HUES48 (cell line): ENCODE results near the gene TMEM255B.

Experiments
- H3K27ac ChIP-seq: one replicate; pipeline ENCODE4 v1.7.0; 2013; ENCODE audit warnings: low read depth, low read length, inconsistent platforms
- H3K27me3 ChIP-seq: 2 replicates; pipeline ENCODE4 v1.6.1; 2013; ENCODE audit warnings: mild to moderate bottlenecking, low read length; ENCODE audit not compliant: control insufficient read depth, insufficient read depth
- H3K36me3 ChIP-seq: 2 replicates; pipeline ENCODE4 v1.6.1; 2013; ENCODE audit warnings: low read length; ENCODE audit not compliant: control insufficient read depth, insufficient read depth
- H3K4me1 ChIP-seq: 2 replicates; pipeline ENCODE4 v1.6.1; 2013; ENCODE audit warnings: mild to moderate bottlenecking, low read length; ENCODE audit not compliant: control insufficient read depth, insufficient read depth
- H3K4me3 ChIP-seq: 2 replicates; pipeline ENCODE4 v1.5.1; 2013; ENCODE audit warnings: mild to moderate bottlenecking, low read depth, low read length
- H3K9ac ChIP-seq: 2 replicates; pipeline ENCODE4 v1.6.1; 2013; ENCODE audit warnings: mild to moderate bottlenecking, low read depth, low read length, moderate library complexity
- H3K9me3 ChIP-seq: 2 replicates; pipeline ENCODE4 v1.6.1; 2013; ENCODE audit warnings: low read length; ENCODE audit not compliant: control insufficient read depth, insufficient read depth

Gene TMEM255B

DNA sequence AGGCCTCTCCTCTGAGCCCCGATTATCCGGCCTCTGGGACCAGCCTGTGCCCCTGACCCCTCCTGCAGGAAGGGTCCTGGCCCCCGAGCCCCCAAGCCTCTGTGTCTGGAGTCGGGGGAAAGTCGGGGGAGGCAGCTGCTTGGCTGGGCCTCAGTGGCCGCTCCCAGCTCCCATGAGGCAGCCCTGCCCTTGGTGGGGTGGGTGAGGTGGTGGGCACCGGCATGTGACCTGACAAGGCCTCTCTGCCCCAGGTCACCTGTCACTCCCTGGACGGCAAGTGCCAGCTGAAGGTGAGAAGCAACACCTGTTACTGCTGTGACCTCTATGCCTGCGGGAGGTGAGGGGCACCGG lies 41.5 kb downstream of the TMEM255B start:
- H3K9ac ChIP-seq: no peak overlapping the region
- no peak overlapping the region for H3K4me3 ChIP-seq
- H3K36me3 ChIP-seq: no peaks in the 10 kb centered on the region
- no peaks in the 10 kb centered on the region for H3K9me3 ChIP-seq
- no peaks in the 10 kb centered on the region for H3K27me3 ChIP-seq
- no peak overlapping the region for H3K27ac ChIP-seq
- peaks cover 4% of the 10 kb centered on the region; the same call in 1 of the 2 replicates for H3K4me1 ChIP-seq

- Histone ChIP-seq H3K27me3 (no peaks in the 10 kb centered on the region), H3K4me1 (peaks cover 4% of the 10 kb centered on the region; the same call in 1 of the 2 replicates), H3K36me3 (no peaks in the 10 kb centered on the region), H3K9ac (no peak overlapping the region), H3K9me3 (no peaks in the 10 kb centered on the region), H3K4me3 (no peak overlapping the region), H3K27ac (no peak overlapping the region)
Measured at GRCh38 chr13:113801289-113801961, 42.4 kb downstream of the TMEM255B start.

DNA sequence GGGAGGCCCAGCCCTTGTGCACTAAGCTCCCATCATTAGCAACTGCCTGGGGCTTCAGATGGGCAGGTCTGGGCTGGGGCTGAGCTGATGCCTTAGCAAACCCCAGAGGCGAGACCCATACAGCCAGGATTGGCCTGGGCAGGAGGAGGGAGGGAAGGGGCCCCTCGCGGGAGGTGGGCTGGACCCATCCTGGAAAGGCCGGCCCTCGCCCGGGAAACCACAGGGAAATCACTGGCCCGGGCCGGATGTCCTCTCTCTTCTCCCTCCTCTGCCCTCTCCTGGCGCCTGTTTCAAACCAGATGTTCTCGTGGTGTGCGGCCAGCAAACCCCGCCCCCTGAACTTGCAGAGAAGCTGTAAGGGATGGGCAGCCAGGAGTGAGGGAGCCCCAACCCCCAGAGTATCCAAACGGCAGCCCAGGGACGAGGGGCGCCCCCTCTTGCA lies 43.1 kb downstream of the TMEM255B start:
- Histone ChIP-seq H3K4me3 (no peak overlapping the region), H3K36me3 (no peaks in the 10 kb centered on the region), H3K9me3 (no peaks in the 10 kb centered on the region), H3K9ac (no peak overlapping the region), H3K27me3 (no peaks in the 10 kb centered on the region), H3K27ac (no peak overlapping the region), H3K4me1 (peaks cover 4% of the 10 kb centered on the region; the same call in 1 of the 2 replicates)

DNA sequence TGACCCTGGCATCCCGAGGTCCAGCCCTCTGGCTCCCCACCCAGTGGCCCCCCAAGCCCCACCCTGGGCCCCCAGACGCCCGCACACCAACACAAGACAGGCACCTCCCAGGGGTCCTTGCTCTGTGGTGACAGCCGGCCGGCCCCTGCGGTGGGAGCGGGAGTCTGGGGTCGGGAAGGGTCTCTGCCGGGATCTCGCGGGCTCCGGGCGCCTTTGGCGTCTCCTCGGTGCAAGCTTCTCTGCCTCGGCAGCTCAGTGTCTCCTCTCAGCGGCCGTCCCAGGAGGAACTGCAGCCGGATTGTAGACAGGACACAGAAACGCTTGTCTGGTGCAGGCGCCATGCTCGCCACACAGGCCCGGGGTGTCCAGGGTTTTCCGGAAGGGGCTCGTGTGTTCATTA lies 43.7 kb downstream of the TMEM255B start:
- no peaks in the 10 kb centered on the region for H3K9me3 ChIP-seq
- H3K27ac ChIP-seq: no peak overlapping the region
- no peaks in the 10 kb centered on the region for H3K36me3 ChIP-seq
- H3K9ac ChIP-seq: no peak overlapping the region
- H3K4me1 ChIP-seq: peaks cover 4% of the 10 kb centered on the region; the same call in 1 of the 2 replicates
- no peaks in the 10 kb centered on the region for H3K27me3 ChIP-seq
- no peak overlapping the region for H3K4me3 ChIP-seq

- peaks cover 6% of the 10 kb centered on the region; the same call in 1 of the 2 replicates for H3K9me3 ChIP-seq
- peaks cover 4% of the 10 kb centered on the region; the same call in 1 of the 2 replicates for H3K4me1 ChIP-seq
- H3K4me3 ChIP-seq: no peak overlapping the region
- no peaks in the 10 kb centered on the region for H3K36me3 ChIP-seq
- H3K9ac ChIP-seq: no peak overlapping the region
- H3K27ac ChIP-seq: no peak overlapping the region
- no peaks in the 10 kb centered on the region for H3K27me3 ChIP-seq
Measured at GRCh38 chr13:113803409-113804016, 44.5 kb downstream of the TMEM255B start.

DNA sequence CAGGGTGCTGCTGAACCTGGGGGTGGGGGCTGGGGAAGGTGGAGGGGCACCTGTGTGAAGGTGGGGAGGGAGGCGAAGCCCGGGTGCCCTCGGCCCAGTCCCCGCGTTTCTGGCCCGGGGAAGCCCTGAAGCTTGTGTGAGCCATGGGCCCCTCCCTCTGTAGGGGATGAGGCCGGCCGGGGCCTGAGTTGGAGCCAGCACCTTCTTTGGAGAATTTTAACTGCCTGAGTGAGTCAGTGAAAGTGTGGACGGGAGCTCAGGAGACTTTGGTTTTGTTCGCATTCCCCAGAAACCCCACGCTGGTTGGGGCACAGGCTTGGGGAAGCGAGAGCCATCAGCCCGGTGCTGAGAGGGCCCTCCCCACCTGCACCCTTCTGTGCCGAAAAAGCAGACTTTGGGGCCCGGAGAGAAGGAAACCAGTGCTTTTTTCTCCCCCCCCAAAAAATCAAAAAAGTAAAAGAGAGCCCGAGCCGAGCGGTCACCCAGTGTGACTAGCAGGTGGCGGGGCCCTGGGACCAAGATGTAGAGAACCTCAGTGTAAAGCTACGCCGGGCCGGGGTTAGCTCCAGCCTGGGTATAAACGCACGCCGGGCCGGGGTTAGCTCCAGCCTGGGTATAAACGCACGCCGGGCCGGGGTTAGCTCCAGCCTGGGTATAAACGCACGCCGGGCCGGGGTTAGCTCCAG lies 45.1 kb downstream of the TMEM255B start:
- no peaks in the 10 kb centered on the region for H3K36me3 ChIP-seq
- H3K4me1 ChIP-seq: peaks cover 4% of the 10 kb centered on the region; the same call in 1 of the 2 replicates
- no peak overlapping the region for H3K9ac ChIP-seq
- H3K4me3 ChIP-seq: no peak overlapping the region
- peaks cover 6% of the 10 kb centered on the region; the same call in 1 of the 2 replicates for H3K9me3 ChIP-seq
- no peaks in the 10 kb centered on the region for H3K27me3 ChIP-seq
- no peak overlapping the region for H3K27ac ChIP-seq

DNA sequence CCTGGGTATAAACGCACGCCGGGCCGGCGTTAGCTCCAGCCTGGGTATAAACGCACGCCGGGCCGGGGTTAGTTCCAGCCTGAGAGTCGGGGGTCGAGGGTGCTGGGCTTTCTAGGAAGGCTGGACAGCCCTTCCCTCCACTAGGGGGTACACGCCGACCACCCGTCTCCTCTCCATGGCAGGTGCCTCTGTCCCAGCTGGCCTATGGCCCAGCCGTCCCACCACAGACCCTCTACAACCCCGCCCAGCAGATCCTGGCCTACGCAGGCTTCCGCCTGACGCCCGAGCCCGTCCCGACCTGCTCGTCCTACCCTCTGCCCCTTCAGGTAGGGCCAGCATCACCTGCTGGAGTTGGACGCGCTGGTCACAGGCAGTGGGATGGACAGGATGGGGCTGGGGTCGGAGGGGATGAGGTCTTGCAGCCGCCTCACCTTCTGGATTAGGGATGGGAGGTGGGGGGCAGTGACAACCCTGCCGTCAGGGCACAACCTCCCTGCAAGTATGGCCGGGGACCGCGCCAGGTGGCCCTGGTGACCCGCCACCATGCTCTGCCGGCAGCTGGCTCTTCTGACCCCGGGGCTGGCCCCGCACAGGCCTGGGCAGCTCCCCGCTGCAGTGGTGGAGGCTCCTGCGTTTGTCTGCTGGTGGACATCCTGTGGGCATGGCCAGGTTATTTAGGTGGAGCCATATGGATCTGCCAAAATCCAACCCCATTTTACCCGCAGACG lies 45.8 kb downstream of the TMEM255B start:
- Histone ChIP-seq H3K36me3 (no peaks in the 10 kb centered on the region), H3K27me3 (no peaks in the 10 kb centered on the region)

GRCh38 chr13:113805431-113806103 lies 46.5 kb downstream of the TMEM255B start:
- no peak overlapping the region for H3K4me3 ChIP-seq
- H3K27me3 ChIP-seq: no peaks in the 10 kb centered on the region
- peaks cover 6% of the 10 kb centered on the region; the same call in 1 of the 2 replicates for H3K9me3 ChIP-seq
- peaks cover 4% of the 10 kb centered on the region; the same call in 1 of the 2 replicates for H3K4me1 ChIP-seq
- no peak overlapping the region for H3K9ac ChIP-seq
- H3K36me3 ChIP-seq: no peaks in the 10 kb centered on the region
- no peak overlapping the region for H3K27ac ChIP-seq

More for the DNA sequence above, 45.8 kb downstream of the TMEM255B start:
- Histone ChIP-seq H3K9me3 (peaks cover 6% of the 10 kb centered on the region; the same call in 1 of the 2 replicates), H3K9ac (no peak overlapping the region), H3K27ac (no peak overlapping the region), H3K4me1 (peaks cover 4% of the 10 kb centered on the region; the same call in 1 of the 2 replicates), H3K4me3 (no peak overlapping the region)

- H3K27ac ChIP-seq: no peak overlapping the region
- peaks cover 4% of the 10 kb centered on the region; the same call in 1 of the 2 replicates for H3K4me1 ChIP-seq
- H3K36me3 ChIP-seq: no peaks in the 10 kb centered on the region
- H3K27me3 ChIP-seq: no peaks in the 10 kb centered on the region
- H3K4me3 ChIP-seq: no peak overlapping the region
- no peak overlapping the region for H3K9ac ChIP-seq
- H3K9me3 ChIP-seq: peaks cover 6% of the 10 kb centered on the region; the same call in 1 of the 2 replicates
Measured at GRCh38 chr13:113806104-113806471, 47.1 kb downstream of the TMEM255B start.

DNA sequence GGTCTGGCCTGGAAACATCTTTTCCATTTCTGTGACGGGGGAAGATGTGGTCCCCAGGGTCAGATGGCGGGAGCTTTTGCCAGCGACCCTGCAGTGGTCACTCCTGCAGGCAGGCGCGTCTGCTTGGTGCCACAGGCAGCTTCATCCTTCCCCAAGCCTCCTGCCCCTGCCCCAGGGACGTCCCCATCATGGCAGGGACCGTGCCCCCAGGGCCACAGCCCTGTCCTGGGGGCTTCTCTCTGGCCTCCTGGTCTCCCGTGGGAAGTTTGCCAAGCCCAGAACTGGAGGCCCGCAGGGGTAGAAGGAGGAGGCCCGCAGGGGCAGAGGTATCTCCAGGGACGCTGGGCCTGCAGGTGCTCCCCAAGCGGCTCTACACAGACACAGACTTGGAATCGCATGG lies 47.5 kb downstream of the TMEM255B start:
- Histone ChIP-seq H3K4me3 (no peak overlapping the region), H3K9ac (no peak overlapping the region), H3K36me3 (no peaks in the 10 kb centered on the region), H3K9me3 (peaks cover 6% of the 10 kb centered on the region; the same call in 1 of the 2 replicates), H3K27ac (no peak overlapping the region), H3K27me3 (no peaks in the 10 kb centered on the region), H3K4me1 (peaks cover 4% of the 10 kb centered on the region; the same call in 1 of the 2 replicates)
